Stimulated activated CD4-positive, alpha-beta T cell treated with anti-CD3 and anti-CD28 coated beads, Interleukin-4, amount 100 ng/mL, for 1 hour (primary cell): Measurements from ENCODE around the gene SKOR1.

ENCODE experiments used
- DNase-seq: peaks from one replicate; pipeline ENCODE4 v3.0.0-alpha.2; 2020

SKOR1 gene

GRCh38 chr15:67832897-67833709 is 7.8 kb downstream of the SKOR1 start:
- DNase-seq = no peak

GRCh38 chr15:67833710-67834511 is 8.6 kb downstream of the SKOR1 start:
- DNase-seq = peak; percentile 32

GRCh38 chr15:67834581-67835296 is 9.4 kb downstream of the SKOR1 start:
- peak; percentile 18 for DNase-seq

GRCh38 chr15:67835297-67836133 is 10.2 kb downstream of the SKOR1 start:
- DNase-seq = peak; percentile 13

- peak; percentile 15 for DNase-seq
Measured at GRCh38 chr15:67836134-67836455, 10.8 kb downstream of the SKOR1 start.

- DNase-seq = peak; percentile 54
Measured at GRCh38 chr15:67836477-67836876, 11.2 kb downstream of the SKOR1 start.

GRCh38 chr15:67836955-67837354 is 11.6 kb downstream of the SKOR1 start:
- no peak for DNase-seq

GRCh38 chr15:67838789-67839332 is 13.6 kb downstream of the SKOR1 start:
- DNase-seq = no peak

GRCh38 chr15:67839499-67839928 is 14.2 kb downstream of the SKOR1 start:
- DNase-seq = no peak

GRCh38 chr15:67839929-67840748 is 14.8 kb downstream of the SKOR1 start, which contains the start of gene RNU6-1:
Gene RNU6-1 (minus strand): TSS chr15:67840045.
- peak; percentile 96 for DNase-seq

- peak; percentile 11 for DNase-seq
Measured at GRCh38 chr15:67840749-67841512, 15.6 kb downstream of the SKOR1 start.

- DNase-seq = no peak
Measured at GRCh38 chr15:67841513-67841762, 16.1 kb downstream of the SKOR1 start.

GRCh38 chr15:67843092-67843501 is 17.8 kb downstream of the SKOR1 start:
- no peak for DNase-seq

GRCh38 chr15:67843571-67844387 is 18.5 kb downstream of the SKOR1 start:
- no peak for DNase-seq

- DNase-seq = no peak
Measured at GRCh38 chr15:67845974-67846373, 20.7 kb downstream of the SKOR1 start.

- no peak for DNase-seq
Measured at GRCh38 chr15:67849538-67849937, 24.2 kb downstream of the SKOR1 start.

GRCh38 chr15:67850336-67850735 is 25.0 kb downstream of the SKOR1 start:
- no peak for DNase-seq

- DNase-seq = no peak
Measured at GRCh38 chr15:67850994-67851571, 25.8 kb downstream of the SKOR1 start.

- no peak for DNase-seq
Measured at GRCh38 chr15:67852418-67852817, 27.1 kb downstream of the SKOR1 start.
